K562 (cell line): ENCODE data around the gene CGREF1. TPM values are rescaled to one million over a fixed set of nuclear protein-coding genes. Genes with fewer than 3 reads are reported as not detected.

Source experiments
- ATAC-seq: fragments of 200-7000 bp; cut with Tn5 transposase; 3 replicates; pipeline ENCODE4 v1.9.1; 2020; ENCODE audit warnings: moderate library complexity
- BruUV-seq: library from RNA; stranded (reverse); fragments of 400-500 nt; replicated peaks from 2 replicates; lab custom pipeline; 2021; lab: Mats Ljungman, UMichigan
- CTCF ChIA-PET: fragments of 300-600 bp; formaldehyde crosslinking; extraction: SDS; loops from one replicate; lab custom pipeline; 2021; ENCODE audit warnings: low intra/inter-chr PET ratio; lab: Yijun Ruan, JAX
- POLR2A ChIA-PET: fragments of 300-600, 350-650 bp; sonication (Branson Sonifier 250); formaldehyde crosslinking; extraction: SDS; loops from one replicate; lab custom pipeline; 2021; ENCODE audit warnings: antibody characterized with exemption, inconsistent platforms; lab: Yijun Ruan, JAX
- DNase-seq, 4 experiments: peaks; one replicate each; pipeline versions ENCODE4 v3.0.0 to v3.0.0-alpha.2; 2011 to 2018; ENCODE audit warnings: low spot score in 3 of 4, mixed read lengths in 3 of 4; ENCODE audit errors: extremely low read depth in 1 of 4
- FAIRE-seq: peaks from 2 replicates; lab custom pipeline; 2011; peaks lifted over from hg19 to GRCh38; lab: Jason Lieb, UNC
- H2AFZ ChIP-seq: 2 replicates; pipeline ENCODE4 v1.6.0; 2011; ENCODE audit warnings: low read depth, low read length, control low read depth, inconsistent platforms
- H3K27ac ChIP-seq: fragments of 200-600 bp; 3 replicates; pipeline ENCODE4 v1.8.0; 2011; ENCODE audit warnings: low read depth, mild to moderate bottlenecking, control low read depth, inconsistent platforms, low read length, moderate library complexity, mixed read lengths; ENCODE audit errors: extremely low read depth
- H3K27me3 ChIP-seq, 2 experiments: fragments of 300-600 bp in 1 of 2; 2 replicates in 1 of 2; 3 replicates in 1 of 2; pipeline versions ENCODE4 v1.6.0 to v1.8.0; 2011; ENCODE audit warnings: inconsistent platforms in 2 of 2, low read length in 2 of 2, mild to moderate bottlenecking in 1 of 2, mixed read lengths in 1 of 2, moderate library complexity in 1 of 2; ENCODE audit not compliant: control insufficient read depth in 2 of 2, insufficient read depth in 2 of 2
- H3K36me3 ChIP-seq: fragments of 300-600 bp; 3 replicates; pipeline ENCODE4 v1.8.0; 2011; ENCODE audit warnings: mild to moderate bottlenecking, low read length, inconsistent platforms; ENCODE audit not compliant: control insufficient read depth, insufficient read depth
- H3K4me1 ChIP-seq, 2 experiments: fragments of 200-600 bp in 1 of 2; replicated peaks in 1 of 2; 2 replicates in 1 of 2; 3 replicates in 1 of 2; pipeline versions ENCODE4 v1.5.1 to v1.8.0; 2011; ENCODE audit warnings: inconsistent platforms in 2 of 2, low read length in 2 of 2, mild to moderate bottlenecking in 1 of 2, mixed read lengths in 1 of 2, moderate library complexity in 1 of 2; ENCODE audit not compliant: control insufficient read depth in 2 of 2, insufficient read depth in 2 of 2
- H3K4me2 ChIP-seq: 2 replicates; pipeline ENCODE4 v1.6.1; 2011; ENCODE audit warnings: low read length, control low read depth, inconsistent platforms, mixed read lengths; ENCODE audit not compliant: insufficient read depth
- H3K4me3 ChIP-seq: fragments of 200-600 bp; sonication (generic), shearing (Covaris generic); 2 replicates; pipeline ENCODE4 v1.5.1; 2016; ENCODE audit warnings: control low read depth, inconsistent platforms
- H3K79me2 ChIP-seq: fragments of 200-600 bp; 3 replicates; pipeline ENCODE4 v1.8.0; 2011; ENCODE audit warnings: low read length, inconsistent platforms; ENCODE audit not compliant: control insufficient read depth, insufficient read depth
- H3K9ac ChIP-seq, 2 experiments: 2 replicates each; pipeline versions ENCODE4 v1.6.0 to v1.6.1; 2011; ENCODE audit warnings: low read depth in 2 of 2, low read length in 2 of 2, control low read depth in 1 of 2, inconsistent platforms in 1 of 2, mild to moderate bottlenecking in 1 of 2, mixed read lengths in 1 of 2; ENCODE audit not compliant: insufficient read depth in 1 of 2
- H3K9me1 ChIP-seq: one replicate; pipeline ENCODE4 v1.6.0; 2011; ENCODE audit warnings: inconsistent platforms, mild to moderate bottlenecking, low read length, moderate library complexity; ENCODE audit not compliant: control insufficient read depth, insufficient read depth
- H3K9me3 ChIP-seq: replicated peaks from 2 replicates; pipeline ENCODE4 v1.5.1; 2011; ENCODE audit warnings: low read depth, low read length, inconsistent platforms; ENCODE audit not compliant: control insufficient read depth, insufficient read depth
- H4K20me1 ChIP-seq: replicated peaks from 2 replicates; pipeline ENCODE4 v1.6.1; 2011; ENCODE audit warnings: low read length, inconsistent platforms, mixed read lengths; ENCODE audit not compliant: control insufficient read depth, insufficient read depth
- CBFA2T3 ChIP-seq: fragments of 450-650 bp; IDR thresholded peaks from 2 replicates; pipeline ENCODE4 v1.6.1; 2017
- CBFB ChIP-seq: sonication (generic); formaldehyde crosslinking; IDR thresholded peaks from 2 replicates; pipeline ENCODE4 v1.4.0; 2020; ENCODE audit warnings: mild to moderate bottlenecking, missing genetic modification reagents
- CTCF ChIP-seq, 3 experiments: IDR thresholded peaks in 2 of 3; conservative IDR thresholded peaks in 1 of 3; 2 replicates each; pipeline ENCODE4 v1.5.1; 2011 to 2012; ENCODE audit warnings: low read length in 3 of 3, mild to moderate bottlenecking in 3 of 3, control low read depth in 2 of 3, improper control_type of control experiment in 1 of 3, inconsistent platforms in 1 of 3, low read depth in 1 of 3, mixed read lengths in 1 of 3, moderate library complexity in 1 of 3; ENCODE audit not compliant: insufficient read depth in 2 of 3
- ETV1 ChIP-seq: fragments of 450-650 bp; conservative IDR thresholded peaks from 2 replicates; pipeline ENCODE4 v1.6.1; 2016; ENCODE audit warnings: missing genetic modification characterization, control low read depth, low read depth, missing compliant biosample characterization
- HMBOX1 ChIP-seq: sonication (generic); IDR thresholded peaks from 2 replicates; pipeline ENCODE4 v1.6.1; 2016
- NKRF ChIP-seq: fragments of 450-650 bp; IDR thresholded peaks from 2 replicates; pipeline ENCODE4 v1.6.1; 2016; ENCODE audit warnings: borderline replicate concordance
- RBBP5 ChIP-seq: fragments of 200-600 bp; sonication (generic); IDR thresholded peaks from 2 replicates; pipeline ENCODE4 v1.6.1; 2012; ENCODE audit warnings: borderline replicate concordance, mild to moderate bottlenecking, low read length, control low read depth, inconsistent platforms; ENCODE audit not compliant: insufficient read depth, poor library complexity, severe bottlenecking
- SAP30 ChIP-seq: fragments of 200-600 bp; sonication (generic); IDR thresholded peaks from 2 replicates; pipeline ENCODE4 v1.6.1; 2012; ENCODE audit warnings: borderline replicate concordance, low read depth, mild to moderate bottlenecking, moderate library complexity, low read length, control low read depth, inconsistent platforms; ENCODE audit not compliant: insufficient read depth, poor library complexity, severe bottlenecking
- TFAP4 ChIP-seq: sonication (generic); formaldehyde crosslinking; IDR thresholded peaks from 2 replicates; pipeline ENCODE4 v1.8.0; 2022; ENCODE audit warnings: missing genetic modification reagents, mild to moderate bottlenecking, moderate library complexity, borderline replicate concordance
- ZBTB7A ChIP-seq: IDR thresholded peaks from 2 replicates; pipeline ENCODE4 v1.6.1; 2011; ENCODE audit warnings: low read depth, mild to moderate bottlenecking, low read length, moderate library complexity, borderline replicate concordance; ENCODE audit not compliant: control insufficient read depth
- ZNF282 ChIP-seq: sonication (generic); formaldehyde crosslinking; IDR thresholded peaks from 2 replicates; pipeline ENCODE4 v1.8.1; 2023; ENCODE audit warnings: missing genetic modification reagents
- ZNF764 ChIP-seq: fragments of 250-450 bp; sonication (Bioruptor Pico); IDR thresholded peaks from 2 replicates; pipeline ENCODE4 v1.4.0; 2020; ENCODE audit warnings: low read depth, mild to moderate bottlenecking, moderate library complexity
- WGBS: fragments of 100-300 bp; shearing (Covaris generic); methylation state at CpG from one replicate; pipeline ENCODE4 v1.1.6; 2016; ENCODE audit warnings: low coverage, mixed read lengths; ENCODE audit not compliant: insufficient coverage; ENCODE audit errors: missing lambda C conversion rate; 5-methylcytosine and 5-hydroxymethylcytosine counted together
- in situ Hi-C: fragments of 300-500 bp; cut with MboI; formaldehyde crosslinking; loops from 4 replicates; pipeline ENCODE4 v1.15.0; 2018; ENCODE audit warnings: inconsistent platforms, mixed read lengths
- intact Hi-C: fragments of 100-400 bp; cut with micrococcal nuclease; formaldehyde crosslinking; loops from 2 replicates; pipeline ENCODE4 v1.14.2; 2022
- polyA plus RNA-seq, 8 experiments: library from polyadenylated mRNA; depleted of rRNA in 4 of 8; stranded (reverse) in 5 of 8; unstranded in 3 of 8; fragments of >200 nt; fragmentation: Nextera tagmentation in 2 of 8; fragmentation: Illumina TruSeq in 1 of 8; extraction: Ambion mirVana in 2 of 8; extraction: Trizol in 1 of 8; gene quantifications; 2 replicates each; pipeline versions ENCODE4 v1.2.1 to v1.2.3, GENCODE V29; 2011 to 2014; ENCODE audit warnings: inconsistent platforms in 1 of 8, missing spikeins in 1 of 8
- total RNA-seq, 7 experiments: library from RNA; depleted of rRNA in 6 of 7; stranded (reverse); fragments of >200 nt in 6 of 7; fragmentation: Illumina TruSeq in 2 of 7; extraction: Trizol in 2 of 7; gene quantifications; 2 replicates each; pipeline versions ENCODE4 v1.2.1 to v1.2.3, GENCODE V29; 2011 to 2021; ENCODE audit warnings: low replicate concordance in 1 of 7

CGREF1 gene
- total and polyA plus RNA-seq, 9 of the 15 experiments (the other 6 are each of a cell fraction or from before 2014, with no cell fraction given) = 0.07 to 0.50 (median 0.37) TPM

GRCh38 chr2:27086724-27087593 is 32.0 kb downstream of the CGREF1 start, which contains the start of gene KHK:
TSS of gene KHK (plus strand) at chr2:27086772. CDS start at chr2:27087260, 488 bp downstream.
- peak within 1 kb of the TSS; percentile 85 for H3K27ac ChIP-seq
- peak; percentile 42 to 76 (median 60) for DNase-seq
- H3K9ac ChIP-seq = peak within 1 kb of the TSS; percentile 81 to 95
- intact Hi-C loops = loop anchor here (1.0 kb wide), 1 partner anchor 67 kb away; no protein-coding TSS in a partner anchor
- no peaks in the 10 kb centered on the region for H3K27me3 ChIP-seq
- ChIA-PET CTCF (interaction anchor here (0.8 to 2.5 kb wide), 6 partner anchors 35 to 217 kb away, joined by 3 to 22 read pairs (median 4); no protein-coding TSS in a partner anchor), POLR2A (interaction anchor here (0.5 to 2.1 kb wide), 10 partner anchors 10 to 293 kb away, joined by 3 to 5 read pairs (median 3); no protein-coding TSS in a partner anchor)
- FAIRE-seq = peak; percentile 71
- in situ Hi-C loops = loop anchor here (5.0 kb wide), 1 partner anchor 125 kb away; no protein-coding TSS in a partner anchor
- H3K4me2 ChIP-seq = peak within 1 kb of the TSS; percentile 89
- TSS peak; percentile 51 for BruUV-seq
- H2AFZ ChIP-seq = peak within 1 kb of the TSS; percentile 93
- H3K79me2 ChIP-seq = peaks cover 10% of the 10 kb centered on the region; the same call in 1 of the 3 replicates
- ATAC-seq = peak; percentile 4; the same call in 2 of the 3 replicates
- no peaks in the 10 kb centered on the region for H3K9me3 ChIP-seq
- H3K36me3 ChIP-seq = no peaks in the 10 kb centered on the region
- H4K20me1 ChIP-seq = no peaks in the 10 kb centered on the region
- 19% methylated on average over 36 of the region's 54 CpGs for WGBS
- H3K4me1 ChIP-seq = peaks cover 48 to 66% of the 10 kb centered on the region in 2 experiments
- no peaks in the 10 kb centered on the region for H3K9me1 ChIP-seq
- peak within 1 kb of the TSS; percentile 57 for H3K4me3 ChIP-seq
- TF ChIP-seq ZBTB7A (peak; percentile 38; the same call in 1 of the 2 replicates), TFAP4 (peak; percentile 94), CTCF (IDR thresholded peaks at IDR 0.05 in 2 of 3, conservative IDR thresholded peaks at IDR 0.05 in 1 of 3; ENCODE audit: insufficient read depth in 2 of 3, low read depth in 1 of 3, low read length in 3 of 3) (0 out of 6 replicates have a peak, but pooled peaks of 1 of the 3 experiments have one; percentile 1), NKRF (0 out of 2 replicates have a peak, but pooled peaks have one; percentile 22), ZNF282 (CRISPR knock-in tag) (0 out of 2 replicates have a peak, but pooled peaks have one; percentile 65), CBFA2T3 (0 out of 2 replicates have a peak, but pooled peaks have one; percentile 8), ETV1 (tag) (no peak), SAP30 (peak; percentile 52), HMBOX1 (no peak), RBBP5 (peak; percentile 51), CBFB (no peak), ZNF764 (CRISPR knock-in tag) (peak; percentile 60; the same call in 1 of the 2 replicates)
